Measurements from ENCODE around the gene SBNO2.

Gene SBNO2

GRCh38 chr19:1085053-1085658 is 88.9 kb downstream of the SBNO2 start:
- no peak for DNase-seq

GRCh38 chr19:1084024-1084868 is 89.8 kb downstream of the SBNO2 start:
- no peak for DNase-seq

- DNase-seq: no peak
Observed at GRCh38 chr19:1082928-1083816, 90.9 kb downstream of the SBNO2 start.

- DNase-seq: no peak
Observed at GRCh38 chr19:1082165-1082927, 91.7 kb downstream of the SBNO2 start.

GRCh38 chr19:1081301-1082164 is 92.5 kb downstream of the SBNO2 start:
- DNase-seq: no peak

GRCh38 chr19:1080360-1081161 is 93.5 kb downstream of the SBNO2 start:
- DNase-seq: no peak

- DNase-seq: no peak
Observed at GRCh38 chr19:1079566-1080111, 94.4 kb downstream of the SBNO2 start.

- DNase-seq: no peak
Observed at GRCh38 chr19:1076951-1077350, 97.1 kb downstream of the SBNO2 start.

GRCh38 chr19:1076046-1076386 is 98.1 kb downstream of the SBNO2 start:
- no peak for DNase-seq

GRCh38 chr19:1074544-1075283 is 99.4 kb downstream of the SBNO2 start:
- no peak for DNase-seq

- DNase-seq: no peak
Observed at GRCh38 chr19:1073956-1074517, 100.0 kb downstream of the SBNO2 start.

GRCh38 chr19:1073063-1073955 is 100.8 kb downstream of the SBNO2 start:
- DNase-seq: no peak

- DNase-seq: no peak
Observed at GRCh38 chr19:1072371-1073015, 101.6 kb downstream of the SBNO2 start.

GRCh38 chr19:1070931-1071791 is 102.9 kb downstream of the SBNO2 start:
- DNase-seq: no peak

- no peak for DNase-seq
Observed at GRCh38 chr19:1070576-1070930, 103.5 kb downstream of the SBNO2 start.

GRCh38 chr19:1069009-1069779 is 104.9 kb downstream of the SBNO2 start:
- no peak for DNase-seq

Measured in left hindlimb (tissue), 1 donor.